Stimulated activated CD4-positive, alpha-beta T cell treated with anti-CD3 and anti-CD28 coated beads, Interleukin-4, amount 100 ng/mL, for 4 hours (primary cell): ENCODE measurements around the gene USP47.
A peak's percentile ranks its signal among the peaks of the same experiment; 100 is the strongest.

Experiments used
- DNase-seq, 2 experiments: peaks; one replicate each; pipeline ENCODE4 v3.0.0-alpha.2; 2020

The USP47 gene

DNA sequence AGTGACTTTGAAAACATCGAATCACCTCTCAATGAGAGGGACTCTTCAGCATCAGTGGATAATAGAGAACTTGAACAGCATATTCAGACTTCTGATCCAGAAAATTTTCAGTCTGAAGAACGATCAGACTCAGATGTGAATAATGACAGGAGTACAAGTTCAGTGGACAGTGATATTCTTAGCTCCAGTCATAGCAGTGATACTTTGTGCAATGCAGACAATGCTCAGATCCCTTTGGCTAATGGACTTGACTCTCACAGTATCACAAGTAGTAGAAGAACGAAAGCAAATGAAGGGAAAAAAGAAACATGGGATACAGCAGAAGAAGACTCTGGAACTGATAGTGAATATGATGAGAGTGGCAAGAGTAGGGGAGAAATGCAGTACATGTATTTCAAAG is 100.9 kb downstream of the USP47 start:
- no peak for DNase-seq

DNA sequence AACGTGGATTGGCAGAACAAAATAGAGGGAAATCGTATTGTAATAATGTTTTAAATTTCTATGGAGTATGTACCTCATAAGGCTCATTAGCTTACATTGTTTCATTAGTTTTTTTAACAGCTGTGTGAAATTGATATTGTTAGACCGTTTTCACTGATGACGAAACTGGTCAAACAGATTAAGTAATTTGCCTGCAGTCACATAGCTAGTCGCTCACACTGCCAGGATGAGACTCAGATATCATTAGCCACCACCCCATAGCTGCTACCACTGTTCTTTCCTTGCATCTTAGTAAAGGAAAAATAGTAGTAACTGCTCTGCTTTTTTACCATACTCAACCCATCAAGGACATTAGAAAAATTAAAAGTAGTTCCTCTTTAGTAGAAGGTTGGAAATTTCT is 102.7 kb downstream of the USP47 start:
- DNase-seq = no peak

DNA sequence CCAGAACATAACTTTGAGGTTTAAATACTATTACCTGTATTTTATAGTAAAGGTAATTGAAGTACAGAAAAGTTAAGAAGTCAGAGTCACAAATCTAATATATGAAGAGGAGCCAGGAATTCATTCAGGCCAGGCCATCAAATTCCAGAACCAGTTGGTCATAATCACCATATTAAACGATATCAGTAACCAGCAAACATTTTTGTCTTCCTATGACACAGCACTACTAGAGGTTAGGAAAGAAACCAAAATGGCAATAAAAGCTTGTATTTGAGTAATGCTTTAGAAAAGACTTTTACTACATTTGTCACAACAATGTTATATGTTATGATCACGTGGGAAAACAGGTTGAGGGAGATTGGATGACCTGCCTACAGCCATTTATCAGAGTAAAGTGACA is 104.4 kb downstream of the USP47 start:
- DNase-seq = no peak

GRCh38 chr11:11946878-11947277 is 105.1 kb downstream of the USP47 start:
- no peak for DNase-seq

GRCh38 chr11:11947825-11948224 is 106.1 kb downstream of the USP47 start:
- DNase-seq = no peak

- no peak for DNase-seq
Measured at GRCh38 chr11:11948242-11948947, 106.6 kb downstream of the USP47 start.

DNA sequence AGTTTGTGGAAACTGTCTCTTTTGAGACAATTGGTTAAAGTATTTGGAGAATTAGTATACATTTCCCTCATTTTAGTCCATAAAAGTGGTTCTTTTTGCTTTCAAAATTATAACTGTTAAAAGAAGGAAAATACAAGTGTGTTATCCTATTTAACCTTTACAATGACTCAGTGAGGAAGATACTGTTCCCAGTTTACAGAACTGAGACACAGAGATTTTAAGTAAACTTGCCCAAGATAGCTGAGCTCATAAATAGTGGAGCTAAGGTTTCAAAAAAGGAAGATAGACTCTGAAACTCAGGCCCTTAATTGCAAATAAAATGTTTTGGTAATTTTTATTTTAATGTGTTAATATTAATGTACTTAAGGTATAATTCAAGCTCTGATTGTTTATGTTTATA is 107.7 kb downstream of the USP47 start:
- no peak for DNase-seq

- DNase-seq = no peak
Measured at GRCh38 chr11:11952036-11952435, 110.3 kb downstream of the USP47 start.

DNA sequence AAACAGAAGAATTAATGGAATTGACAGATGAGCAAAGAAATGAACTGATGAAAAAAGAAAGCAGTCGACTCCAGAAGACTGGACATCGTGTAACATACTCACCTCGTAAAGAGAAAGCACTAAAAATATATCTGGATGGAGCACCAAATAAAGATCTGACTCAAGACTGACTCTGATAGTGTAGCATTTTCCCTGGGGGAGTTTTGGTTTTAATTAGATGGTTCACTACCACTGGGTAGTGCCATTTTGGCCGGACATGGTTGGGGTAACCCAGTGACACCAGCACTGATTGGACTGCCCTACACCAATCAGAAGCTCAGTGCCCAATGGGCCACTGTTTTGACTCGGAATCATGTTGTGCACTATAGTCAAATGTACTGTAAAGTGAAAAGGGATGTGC is 114.2 kb downstream of the USP47 start:
- DNase-seq = no peak

DNA sequence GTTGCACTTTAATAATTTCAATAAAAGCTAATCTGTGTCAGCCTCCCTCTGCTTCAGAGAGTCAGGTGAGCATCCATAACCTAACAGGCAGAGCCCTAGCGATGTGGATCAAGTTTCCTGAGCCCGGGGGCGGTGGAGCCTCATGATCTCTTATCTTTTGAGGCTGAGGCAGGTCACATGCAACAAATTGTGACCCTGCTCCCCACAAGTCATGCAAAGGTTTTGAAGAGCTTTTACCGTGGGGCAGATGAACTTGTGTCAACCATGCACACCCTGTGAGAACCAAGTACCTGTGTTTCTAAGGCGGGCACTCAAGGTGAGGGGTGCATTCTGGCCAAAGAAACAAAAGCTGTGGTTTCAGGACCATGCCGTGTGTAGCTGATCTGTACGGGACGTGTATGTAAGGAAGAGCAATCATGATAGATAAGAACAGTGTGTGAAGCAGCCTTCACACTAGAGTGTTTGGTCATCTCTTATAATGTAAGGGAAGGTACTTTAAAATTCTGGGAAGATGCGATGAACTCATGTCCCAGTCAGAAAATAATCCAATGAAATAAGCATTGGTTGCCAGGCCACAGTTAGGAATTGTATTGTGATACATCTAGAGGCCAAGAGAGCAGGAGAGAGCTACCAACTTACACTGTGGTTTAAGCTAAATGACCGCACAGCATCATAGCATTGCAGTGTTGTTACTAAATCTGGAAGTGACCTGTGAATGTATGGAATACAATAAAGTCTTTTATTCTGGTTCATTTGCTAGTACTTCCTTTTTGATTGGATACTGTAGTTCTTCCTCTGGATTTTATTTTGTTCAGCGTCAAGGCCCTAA is 116.8 kb downstream of the USP47 start:
- no peak for DNase-seq

DNA sequence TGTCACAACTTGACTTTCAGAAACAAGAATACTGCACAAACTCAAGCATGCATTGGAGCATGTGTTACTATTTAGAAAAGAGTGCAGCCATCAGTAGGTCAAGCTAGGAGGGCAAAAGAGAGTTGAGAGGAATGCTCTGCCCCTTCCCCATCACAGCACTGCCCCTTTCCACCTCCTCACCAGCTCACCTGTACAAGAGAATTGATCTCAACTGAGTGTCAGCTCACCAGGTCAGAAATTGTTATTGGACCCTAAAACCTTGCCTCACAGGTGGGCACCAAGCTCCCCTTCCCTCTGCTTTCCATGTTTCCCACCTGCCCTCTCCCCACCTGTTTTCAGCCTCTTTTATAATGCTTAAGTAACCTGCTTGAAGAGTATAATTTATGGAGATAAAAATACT is 117.8 kb downstream of the USP47 start:
- no peak for DNase-seq

DNA sequence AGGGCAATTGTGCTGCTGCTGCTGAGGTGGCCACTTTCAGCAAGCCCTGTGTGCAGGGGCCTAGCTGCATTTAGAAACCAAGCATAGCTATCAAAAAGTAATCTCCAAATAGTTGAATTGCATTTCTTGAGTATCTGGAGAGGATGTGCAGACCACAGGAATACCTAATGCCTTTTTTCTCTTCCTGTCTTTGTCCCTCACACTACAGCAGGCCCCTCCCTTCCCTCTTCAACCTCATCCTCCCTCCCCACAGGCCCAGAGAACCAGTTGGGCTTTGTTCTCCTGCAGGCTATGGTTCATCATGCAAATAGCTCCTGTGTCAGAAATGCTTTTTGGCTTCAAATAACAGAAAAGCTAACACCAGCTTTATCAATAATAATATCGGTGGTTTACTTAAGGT is 118.9 kb downstream of the USP47 start:
- DNase-seq = no peak

DNA sequence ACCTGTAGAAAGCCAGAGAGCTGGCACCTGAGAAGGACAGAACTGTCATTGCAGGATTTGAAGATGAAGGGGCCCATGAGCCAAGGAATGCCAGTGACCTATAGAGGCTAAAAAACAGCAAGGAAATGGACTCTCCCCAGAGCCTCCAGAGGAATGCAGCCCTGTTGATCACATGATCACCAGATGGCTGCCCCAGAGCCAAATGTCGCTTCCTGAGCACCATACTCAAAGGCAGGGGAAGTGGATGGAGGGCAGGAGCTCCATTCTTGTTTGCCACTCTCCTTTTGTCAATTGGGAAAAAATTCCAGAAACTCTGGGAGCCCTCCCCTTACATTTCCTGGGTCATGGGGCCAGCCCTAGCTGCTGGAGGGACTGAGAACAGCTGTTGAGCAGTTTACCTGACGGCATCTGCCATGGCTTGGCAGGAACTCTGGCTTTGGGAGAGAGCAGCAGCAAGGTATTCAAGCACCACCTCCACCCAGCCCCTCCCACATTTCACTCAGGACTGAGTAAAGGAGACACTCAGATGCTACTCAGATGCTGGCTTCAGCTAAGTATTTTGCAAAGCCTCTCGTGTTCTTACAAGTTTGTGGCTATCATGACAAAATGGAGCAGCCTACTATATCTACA is 119.7 kb downstream of the USP47 start:
- DNase-seq = no peak

GRCh38 chr11:11963067-11963466 is 121.3 kb downstream of the USP47 start:
- DNase-seq = no peak

DNA sequence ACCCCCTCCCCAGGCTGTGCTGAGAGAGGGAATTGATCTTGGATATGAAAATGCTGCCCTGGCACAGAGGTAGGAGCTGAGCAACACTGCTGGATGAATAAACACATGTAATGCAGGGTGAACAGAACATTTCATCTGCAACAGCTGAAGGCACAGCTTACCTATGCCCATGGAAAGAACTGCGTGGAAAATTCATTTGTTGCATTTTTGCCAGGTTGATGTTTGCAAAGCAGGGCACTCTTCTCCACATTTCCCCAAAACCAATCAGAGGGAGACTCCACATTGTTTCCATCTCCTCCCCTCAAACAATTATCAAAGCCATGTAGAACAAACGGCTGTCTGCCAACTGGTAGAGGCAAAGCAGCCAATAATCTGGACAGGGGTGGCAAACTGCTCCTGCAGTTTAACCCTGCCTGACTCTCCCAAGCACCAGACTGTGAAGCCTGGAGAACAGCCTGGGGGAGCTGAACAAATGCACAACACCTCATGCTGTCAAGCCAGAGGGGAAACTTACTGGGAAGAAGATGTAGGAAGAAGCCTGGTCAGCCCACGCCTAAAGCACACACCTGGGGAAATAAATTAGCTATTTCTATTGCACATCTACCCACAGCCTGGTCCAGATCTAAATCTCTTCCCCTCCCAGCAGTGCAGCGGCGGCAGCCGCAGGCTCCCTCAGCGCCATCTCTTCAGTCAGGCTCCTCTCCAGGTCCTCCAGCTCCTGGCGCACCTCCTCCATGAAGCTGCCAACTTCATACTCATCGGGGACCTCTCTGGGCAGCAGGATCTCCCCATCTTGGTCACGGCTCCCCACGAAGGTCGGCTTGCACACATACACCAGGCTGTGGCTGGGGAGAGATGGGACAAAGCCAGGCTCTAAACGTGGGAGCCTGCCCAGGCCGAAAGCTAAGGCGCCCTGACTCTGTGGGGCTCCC is 122.3 kb downstream of the USP47 start:
- no peak for DNase-seq

- DNase-seq = no peak
Measured at GRCh38 chr11:11964774-11965150, 123.0 kb downstream of the USP47 start.

- no peak for DNase-seq
Measured at GRCh38 chr11:11965192-11965591, 123.4 kb downstream of the USP47 start.

GRCh38 chr11:11965656-11966353 is 124.0 kb downstream of the USP47 start:
- DNase-seq = no peak

DNA sequence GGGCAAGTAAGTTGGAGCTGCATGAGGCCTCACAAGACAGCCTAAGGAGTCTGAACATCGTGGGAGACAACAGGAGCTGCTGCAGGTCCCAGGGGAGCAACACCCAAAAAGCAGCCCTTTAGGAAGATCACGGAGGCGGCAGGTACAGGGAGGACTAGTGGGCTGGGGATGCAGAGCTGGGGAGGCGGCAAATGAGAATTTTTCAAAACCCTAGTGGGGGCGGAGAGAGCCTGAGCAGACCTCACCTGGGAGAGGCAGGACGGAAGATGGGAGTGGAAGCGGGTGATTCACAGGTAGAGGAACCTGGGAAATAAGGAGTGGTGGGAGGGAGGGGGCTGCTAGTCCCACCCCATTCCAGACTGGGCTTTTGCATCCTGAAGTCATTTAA is 124.6 kb downstream of the USP47 start:
- no peak for DNase-seq

DNA sequence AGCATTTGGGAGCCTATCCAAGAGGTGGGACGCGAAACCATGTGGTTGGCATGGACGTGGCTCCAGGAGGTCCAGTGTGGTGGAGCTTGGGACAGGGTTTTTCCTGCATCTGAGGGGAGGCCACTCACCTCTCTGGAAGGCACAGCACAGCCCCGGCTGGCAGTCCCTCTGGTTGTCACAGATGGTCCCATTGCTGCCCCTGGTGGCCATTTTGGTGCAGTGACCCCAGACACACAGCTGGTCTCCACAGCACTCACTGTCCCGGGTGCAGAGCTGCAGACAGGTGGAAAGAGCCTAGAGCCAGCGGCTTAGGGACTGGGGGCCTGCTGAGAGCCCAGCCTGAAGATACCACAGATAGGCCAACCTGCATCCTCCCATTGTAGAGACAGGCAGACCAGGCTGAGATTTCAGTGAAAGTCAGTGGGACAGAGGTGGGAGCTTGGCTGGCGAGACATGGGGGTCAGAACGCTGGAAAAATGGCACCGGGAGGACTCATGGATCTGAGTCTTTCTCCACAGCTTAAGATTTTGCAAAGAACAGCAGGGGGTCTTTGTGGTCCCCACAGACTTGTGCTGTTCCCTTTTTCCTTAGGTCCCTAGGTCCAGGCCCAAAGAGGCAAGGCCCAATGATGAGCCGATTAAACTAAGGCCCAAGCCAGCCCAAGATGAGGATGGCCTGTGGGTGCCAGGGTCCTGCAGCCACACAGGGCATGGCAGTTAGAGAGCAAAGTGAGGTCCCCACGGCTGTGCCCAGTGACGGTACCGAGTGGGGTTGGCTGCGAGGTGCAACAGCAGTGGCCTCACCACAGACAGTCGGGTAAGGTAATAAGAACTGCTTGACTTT is 125.3 kb downstream of the USP47 start:
- peak; percentile 40 to 63 for DNase-seq
